GM12874 (cell line): Measurements from ENCODE around the gene RPL36.

ENCODE experiments used
- TF ChIP-seq, protein P1 (sequence below): IDR thresholded peaks from 2 replicates; pipeline ENCODE4 v1.5.1; 2011; ENCODE audit warnings: low read depth, mild to moderate bottlenecking, control low read depth, low read length, moderate library complexity; ENCODE audit not compliant: insufficient read depth

The RPL36 gene

DNA sequence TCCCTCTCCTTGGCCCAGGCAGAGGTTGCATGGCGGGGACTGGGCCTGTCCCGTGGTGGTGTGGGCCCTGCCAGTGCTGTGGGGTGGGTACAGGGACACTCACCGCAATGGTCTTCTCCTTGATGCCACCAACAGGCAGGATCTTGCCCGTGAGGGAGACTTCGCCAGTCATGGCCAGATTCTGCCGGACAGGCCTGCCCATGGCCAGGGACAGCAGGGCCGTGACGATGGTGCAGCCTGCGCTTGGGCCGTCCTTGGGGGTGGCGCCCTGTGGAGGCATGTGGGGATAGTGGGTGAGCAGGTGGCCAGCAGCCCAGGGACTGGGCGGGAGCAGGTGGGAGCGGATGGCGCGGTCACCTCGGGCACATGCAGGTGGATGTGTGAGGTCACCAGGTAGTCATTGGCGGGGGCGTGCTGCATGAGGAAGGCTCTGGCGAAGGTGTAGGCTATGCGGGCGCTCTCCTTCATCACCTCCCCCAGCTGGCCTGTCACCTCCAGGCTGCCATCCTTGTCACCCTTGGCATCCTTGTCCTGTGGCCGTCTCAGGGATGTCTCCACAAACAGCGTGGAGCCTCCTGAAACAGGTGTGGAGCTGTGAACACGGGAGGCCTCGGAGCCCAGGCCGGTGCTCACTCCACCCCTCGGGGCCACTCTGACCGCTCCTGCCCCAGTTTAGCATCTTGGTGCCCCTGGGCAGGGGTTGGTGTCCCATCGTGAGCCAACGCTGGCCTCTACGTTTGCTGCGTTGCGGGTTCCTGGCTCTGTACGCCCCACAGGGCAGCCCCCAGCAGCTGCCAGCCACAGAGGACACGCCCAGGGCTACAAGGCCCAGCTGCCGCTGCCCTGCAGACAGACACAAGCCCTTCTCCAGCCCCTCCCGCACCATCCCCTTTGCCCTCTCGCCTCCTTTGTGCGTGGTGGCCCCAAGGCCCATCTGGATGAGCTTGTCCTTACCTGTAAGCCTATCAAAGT lies 3.4 kb downstream of the RPL36 start:
- TF ChIP-seq, protein P1, sequence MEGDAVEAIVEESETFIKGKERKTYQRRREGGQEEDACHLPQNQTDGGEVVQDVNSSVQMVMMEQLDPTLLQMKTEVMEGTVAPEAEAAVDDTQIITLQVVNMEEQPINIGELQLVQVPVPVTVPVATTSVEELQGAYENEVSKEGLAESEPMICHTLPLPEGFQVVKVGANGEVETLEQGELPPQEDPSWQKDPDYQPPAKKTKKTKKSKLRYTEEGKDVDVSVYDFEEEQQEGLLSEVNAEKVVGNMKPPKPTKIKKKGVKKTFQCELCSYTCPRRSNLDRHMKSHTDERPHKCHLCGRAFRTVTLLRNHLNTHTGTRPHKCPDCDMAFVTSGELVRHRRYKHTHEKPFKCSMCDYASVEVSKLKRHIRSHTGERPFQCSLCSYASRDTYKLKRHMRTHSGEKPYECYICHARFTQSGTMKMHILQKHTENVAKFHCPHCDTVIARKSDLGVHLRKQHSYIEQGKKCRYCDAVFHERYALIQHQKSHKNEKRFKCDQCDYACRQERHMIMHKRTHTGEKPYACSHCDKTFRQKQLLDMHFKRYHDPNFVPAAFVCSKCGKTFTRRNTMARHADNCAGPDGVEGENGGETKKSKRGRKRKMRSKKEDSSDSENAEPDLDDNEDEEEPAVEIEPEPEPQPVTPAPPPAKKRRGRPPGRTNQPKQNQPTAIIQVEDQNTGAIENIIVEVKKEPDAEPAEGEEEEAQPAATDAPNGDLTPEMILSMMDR, result no peak

DNA sequence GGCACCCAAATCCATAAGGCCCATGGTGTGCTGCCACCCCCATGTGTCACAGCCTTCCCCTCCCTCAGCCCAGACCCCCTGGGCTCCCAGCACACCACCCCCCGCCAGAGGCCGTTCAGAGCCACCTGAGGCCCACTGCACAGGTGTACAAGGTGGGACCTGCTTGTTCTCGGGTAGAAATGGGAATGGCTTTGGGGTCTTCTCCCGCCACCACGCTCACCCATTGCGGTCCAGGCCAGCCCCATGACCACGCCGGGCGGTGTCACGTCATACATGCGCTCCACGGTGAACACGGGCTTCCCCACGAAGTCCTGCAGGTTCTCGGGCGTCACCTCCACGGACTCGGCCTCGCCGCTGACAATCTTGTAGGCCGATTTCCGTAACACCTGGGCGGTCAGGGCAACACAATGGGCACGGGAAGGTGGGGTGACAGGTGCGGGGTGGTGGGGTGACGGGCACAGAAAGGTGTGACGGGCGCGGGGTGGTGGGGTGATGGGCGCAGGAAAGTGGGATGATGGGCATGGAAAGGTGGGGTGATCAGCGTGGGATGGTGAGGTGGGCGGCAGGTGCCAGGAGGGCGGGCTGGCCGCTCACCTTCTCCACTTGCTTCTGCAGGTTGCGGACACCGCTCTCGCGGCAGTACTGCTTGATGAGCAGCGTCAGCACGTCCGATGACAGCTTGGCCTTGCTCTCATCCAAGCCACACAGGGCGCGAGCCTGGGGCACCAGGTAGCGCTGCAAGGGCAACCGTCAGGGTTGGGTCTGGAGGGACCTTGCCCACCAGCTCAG lies 4.3 kb downstream of the RPL36 start:
- TF ChIP-seq, protein P1, result no peak

DNA sequence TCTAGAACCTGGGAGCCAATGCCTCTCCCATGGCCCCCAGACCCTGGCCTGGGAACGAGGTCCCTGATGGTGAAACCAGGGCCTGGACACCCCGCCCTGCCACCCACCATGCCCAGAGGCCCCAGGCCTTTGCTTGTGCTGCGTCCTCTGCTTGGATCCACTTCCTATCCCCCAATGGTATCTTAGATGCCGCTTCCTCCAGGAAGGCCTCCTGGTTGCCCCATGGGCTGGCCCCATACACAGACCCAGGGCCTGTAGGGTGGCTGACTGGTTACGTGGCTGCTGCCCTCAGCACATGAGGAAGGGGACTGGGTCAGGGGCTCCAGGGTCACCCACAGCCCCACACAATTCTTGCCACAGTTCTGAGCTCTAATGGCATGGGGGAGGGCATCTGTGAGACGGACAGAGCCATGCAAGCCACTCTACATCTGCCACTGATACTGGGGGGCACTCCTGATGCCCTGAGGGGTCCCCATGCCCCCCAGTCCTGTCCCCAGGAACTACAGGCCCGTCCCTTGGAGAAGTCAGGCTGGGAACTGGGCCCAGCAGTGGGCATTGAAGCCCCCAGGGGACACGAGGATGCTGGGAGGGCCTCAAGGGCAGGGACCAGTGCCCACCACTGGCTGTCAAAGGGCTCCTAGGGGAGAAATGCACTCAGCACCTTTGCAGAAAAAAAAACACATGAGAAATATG lies 5.0 kb downstream of the RPL36 start:
- TF ChIP-seq, protein P1, result no peak

DNA sequence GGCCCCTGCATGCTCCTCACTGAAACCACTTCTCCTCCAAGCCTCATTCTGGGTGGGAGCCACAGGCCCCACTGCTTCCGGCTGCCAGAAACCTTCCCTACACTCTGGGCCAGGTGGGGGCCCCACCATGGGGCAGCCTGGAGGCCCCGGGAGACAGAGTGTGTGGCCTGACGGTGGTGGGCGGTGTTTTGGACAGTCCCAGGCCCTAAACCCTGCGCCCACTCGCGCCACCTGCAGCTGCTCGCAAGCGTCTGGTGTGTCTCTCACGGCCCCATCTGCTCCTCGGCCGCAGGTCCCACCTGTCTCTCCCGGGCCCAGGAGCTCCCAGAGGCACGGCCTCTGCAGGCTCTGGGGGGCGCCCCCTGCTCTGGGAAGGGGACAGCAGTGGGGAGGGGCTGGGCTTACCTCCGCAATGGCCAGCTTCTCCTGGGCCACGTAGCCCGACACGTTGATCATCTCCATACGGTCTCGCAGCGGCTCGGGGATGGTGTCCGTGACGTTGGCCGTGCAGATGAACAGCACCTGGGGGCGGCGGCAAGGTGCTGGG lies 5.6 kb downstream of the RPL36 start:
- TF ChIP-seq, protein P1, result no peak

DNA sequence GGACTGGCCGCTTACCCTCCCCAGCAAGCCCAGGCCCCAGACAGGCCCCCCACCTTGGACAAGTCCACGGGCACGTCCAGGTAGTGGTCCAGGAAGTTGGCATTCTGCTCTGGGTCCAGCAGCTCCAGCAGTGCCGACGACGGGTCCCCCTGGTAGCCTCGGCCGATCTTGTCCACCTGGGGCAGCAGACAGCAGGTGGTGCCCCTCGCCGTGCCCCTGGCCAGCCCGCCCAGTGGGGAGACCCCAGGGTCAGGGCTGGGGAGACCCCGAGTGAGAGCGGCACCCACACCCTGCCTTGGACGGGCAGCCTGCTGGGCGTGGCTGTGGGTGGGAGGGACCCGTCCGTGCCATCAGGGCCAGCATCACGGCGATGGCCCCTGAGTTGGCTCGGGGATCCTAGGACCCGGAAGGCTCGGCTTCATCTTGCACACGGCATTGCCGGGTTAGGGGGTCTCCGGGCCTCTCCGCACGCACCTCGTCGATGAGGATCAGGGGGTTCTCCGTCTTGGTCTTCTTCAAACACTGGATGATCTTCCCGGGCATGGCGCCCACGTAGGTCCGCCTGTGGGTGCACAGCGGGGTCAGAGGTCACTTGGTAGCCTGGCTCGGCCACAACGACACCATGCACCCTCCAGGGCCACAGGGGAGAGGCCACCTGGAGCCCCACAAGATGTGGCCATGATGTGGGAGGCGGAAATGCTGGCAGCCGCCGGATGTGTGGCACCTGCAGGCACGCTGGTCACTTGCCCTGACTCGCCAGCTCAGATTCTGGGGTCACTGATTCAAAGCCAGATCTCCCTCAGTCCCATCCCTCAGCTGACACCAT lies 6.3 kb downstream of the RPL36 start:
- TF ChIP-seq, protein P1, result no peak

DNA sequence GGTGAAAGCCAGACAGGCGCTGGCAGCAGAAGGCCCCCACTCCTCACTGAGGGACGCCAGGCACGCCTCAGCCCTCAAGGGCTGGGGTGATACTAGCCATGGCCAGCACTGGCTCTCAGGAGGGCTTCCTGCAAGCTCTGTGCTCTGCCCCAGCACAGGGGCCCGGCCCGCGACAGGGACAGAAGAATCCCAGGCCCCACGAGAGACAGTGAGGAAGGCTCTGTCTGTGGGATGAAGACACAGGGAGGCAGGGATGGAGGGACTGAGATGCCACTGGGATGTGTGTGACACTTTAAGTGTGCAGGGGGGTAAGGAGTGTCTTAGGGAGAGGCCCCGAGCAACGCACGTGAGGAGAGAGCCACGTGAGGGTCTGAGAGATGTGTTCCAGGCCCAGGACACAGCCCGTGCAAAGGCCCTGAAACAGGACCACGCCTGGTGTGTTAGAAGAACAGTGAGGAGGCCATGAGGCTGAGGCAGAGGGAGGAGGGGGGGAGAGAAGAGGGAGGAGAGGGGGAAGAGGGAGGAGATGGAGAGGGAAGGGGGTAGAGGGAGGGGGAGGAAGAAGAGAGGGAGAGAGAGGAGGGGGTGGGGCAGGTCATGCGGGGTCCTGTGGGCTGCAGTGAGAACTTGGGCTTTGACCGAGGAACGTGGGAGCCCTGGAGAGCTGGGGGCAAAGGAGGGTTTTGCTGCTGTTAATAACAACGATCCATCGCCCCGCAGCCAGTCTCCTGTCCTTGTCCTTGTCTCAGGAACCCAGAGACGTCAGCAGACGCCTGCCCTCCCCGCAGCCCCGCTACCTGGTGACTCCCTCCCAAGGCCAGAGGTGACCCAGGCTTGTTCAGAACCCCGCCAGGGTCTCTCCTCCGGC lies 7.2 kb downstream of the RPL36 start:
- TF ChIP-seq, protein P1, result no peak
